ENCODE measurements around the gene CLEC18A. TPM values are rescaled to one million over a fixed set of nuclear protein-coding genes. Genes with fewer than 3 reads are reported as not detected.
A peak's percentile ranks its signal among the peaks of the same experiment; 100 is the strongest.

Gene CLEC18A
- total and polyA plus RNA-seq, 4 donors, result 1.9 to 41.6 (median 2.8) TPM

- peaks cover 3 to 18% of the 10 kb centered on the region in 2 donors for H3K36me3 ChIP-seq (ENCODE audit: control insufficient read depth in 1 of 2, insufficient read depth in 2 of 2, low read length in 1 of 2)
- ATAC-seq (ENCODE audit: low FRiP score) (no peak), DNase-seq (no peak)
- H3K27ac ChIP-seq (ENCODE audit: low read depth in 1 of 2, low read length in 2 of 2), result peak overlapping the region in 1 of 2 donors; percentile 75
- intact Hi-C loops (cut with DNase I), result no loop called here
- H3K4me3 ChIP-seq (ENCODE audit: low read length in 2 of 2), result no peak overlapping the region
- no peaks in the 10 kb centered on the region for H3K9me3 ChIP-seq (ENCODE audit: control insufficient read depth, low read length)
- 56 to 66% methylated on average over 25 to 27 of the region's 27 CpGs for WGBS, 2 donors
- H3K27me3 ChIP-seq (ENCODE audit: control insufficient read depth in 1 of 2, insufficient read depth in 2 of 2, low read length in 1 of 2), result no peaks in the 10 kb centered on the region
- no peaks in the 10 kb centered on the region for H3K4me1 ChIP-seq (ENCODE audit: control insufficient read depth in 1 of 2, insufficient read depth in 2 of 2, low read length in 2 of 2)
Measured at GRCh38 chr16:69932691-69933392, 18.3 kb upstream of the CLEC18A start.

DNA sequence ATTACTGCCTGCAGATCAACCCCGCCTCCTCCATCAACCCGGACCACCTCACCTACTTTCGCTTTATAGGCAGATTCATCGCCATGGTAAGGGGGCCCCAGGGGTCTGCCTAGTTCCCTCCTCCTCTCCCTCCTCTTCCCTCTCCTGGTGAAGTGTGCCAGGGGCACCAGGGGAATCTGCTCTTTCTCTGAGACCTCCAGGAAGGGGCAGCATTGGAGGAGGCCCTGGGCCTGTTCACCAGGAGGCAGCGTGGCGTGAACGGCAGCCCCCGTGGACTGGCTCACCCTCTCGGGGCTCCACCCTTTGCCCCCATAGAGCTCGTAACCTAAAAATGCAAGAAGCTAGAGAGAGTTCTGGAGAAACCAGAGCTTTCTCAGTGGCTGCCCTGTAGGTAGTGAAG lies 17.1 kb upstream of the CLEC18A start:
- no peaks in the 10 kb centered on the region for H3K4me1 ChIP-seq (ENCODE audit: control insufficient read depth in 1 of 2, insufficient read depth in 2 of 2, low read length in 2 of 2)
- no peak for ATAC-seq (ENCODE audit: low FRiP score)
- WGBS, 2 donors, result 57 to 66% methylated on average over 10 of the region's 10 CpGs
- no peaks in the 10 kb centered on the region for H3K9me3 ChIP-seq (ENCODE audit: control insufficient read depth, low read length)
- peaks cover 3 to 20% of the 10 kb centered on the region in 2 donors for H3K36me3 ChIP-seq (ENCODE audit: control insufficient read depth in 1 of 2, insufficient read depth in 2 of 2, low read length in 1 of 2)
- no peak for DNase-seq
- no peaks in the 10 kb centered on the region for H3K27me3 ChIP-seq (ENCODE audit: control insufficient read depth in 1 of 2, insufficient read depth in 2 of 2, low read length in 1 of 2)
- no peak overlapping the region for H3K4me3 ChIP-seq (ENCODE audit: low read length in 2 of 2)
- H3K27ac ChIP-seq (ENCODE audit: low read depth in 1 of 2, low read length in 2 of 2), result peak overlapping the region; percentile 50 to 90
- intact Hi-C loops (cut with DNase I), result no loop called here

- Histone ChIP-seq H3K4me3 (ENCODE audit: low read length in 2 of 2) (no peak overlapping the region), H3K4me1 (ENCODE audit: control insufficient read depth in 1 of 2, insufficient read depth in 2 of 2, low read length in 2 of 2) (no peaks in the 10 kb centered on the region), H3K36me3 (ENCODE audit: control insufficient read depth in 1 of 2, insufficient read depth in 2 of 2, low read length in 1 of 2) (peaks cover 3 to 24% of the 10 kb centered on the region in 2 donors), H3K27me3 (ENCODE audit: control insufficient read depth in 1 of 2, insufficient read depth in 2 of 2, low read length in 1 of 2) (no peaks in the 10 kb centered on the region), H3K27ac (ENCODE audit: low read depth in 1 of 2, low read length in 2 of 2) (peak overlapping the region; percentile 50 to 90), H3K9me3 (ENCODE audit: control insufficient read depth, low read length) (no peaks in the 10 kb centered on the region)
- ATAC-seq (ENCODE audit: low FRiP score) (peak; percentile 20), DNase-seq (no peak)
- WGBS, 2 donors, result 14 to 17% methylated on average over 17 of the region's 17 CpGs
- intact Hi-C loops (cut with DNase I), result no loop called here
Measured at GRCh38 chr16:69934751-69935150, 16.4 kb upstream of the CLEC18A start.

DNA sequence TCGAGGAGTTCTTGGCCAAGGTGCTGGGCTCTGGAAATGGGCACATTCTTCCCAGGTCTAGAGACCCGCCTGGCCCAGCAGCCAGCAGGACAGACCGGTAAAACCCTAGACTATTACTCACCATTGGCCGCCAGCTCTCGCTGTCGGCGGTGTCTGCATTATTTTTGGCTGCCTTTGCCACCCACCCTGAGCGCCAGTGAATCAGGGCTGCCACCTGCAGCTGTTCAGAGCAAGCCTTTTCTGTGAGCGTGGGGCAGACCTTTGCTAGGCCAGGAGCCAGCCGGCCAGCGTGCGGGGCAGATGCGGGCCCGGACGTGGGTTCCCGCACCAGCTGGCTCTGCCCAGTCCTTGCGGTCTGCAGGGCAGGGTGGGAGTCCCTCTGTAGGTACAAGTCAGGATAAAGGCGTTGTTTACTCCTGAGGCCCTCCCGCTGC lies 15.8 kb upstream of the CLEC18A start:
- intact Hi-C loops (cut with DNase I), result no loop called here
- Histone ChIP-seq H3K9me3 (ENCODE audit: control insufficient read depth, low read length) (no peaks in the 10 kb centered on the region), H3K27ac (ENCODE audit: low read depth in 1 of 2, low read length in 2 of 2) (peak overlapping the region; percentile 87 to 90), H3K4me1 (ENCODE audit: control insufficient read depth in 1 of 2, insufficient read depth in 2 of 2, low read length in 2 of 2) (no peaks in the 10 kb centered on the region), H3K4me3 (ENCODE audit: low read length in 2 of 2) (no peak overlapping the region), H3K36me3 (ENCODE audit: control insufficient read depth in 1 of 2, insufficient read depth in 2 of 2, low read length in 1 of 2) (peaks cover 3 to 29% of the 10 kb centered on the region in 2 donors), H3K27me3 (ENCODE audit: control insufficient read depth in 1 of 2, insufficient read depth in 2 of 2, low read length in 1 of 2) (no peaks in the 10 kb centered on the region)
- ATAC-seq (ENCODE audit: low FRiP score) (peak; percentile 73), DNase-seq (peak; percentile 76 to 89)
- 4 to 10% methylated on average over 19 of the region's 19 CpGs for WGBS, 2 donors

DNA sequence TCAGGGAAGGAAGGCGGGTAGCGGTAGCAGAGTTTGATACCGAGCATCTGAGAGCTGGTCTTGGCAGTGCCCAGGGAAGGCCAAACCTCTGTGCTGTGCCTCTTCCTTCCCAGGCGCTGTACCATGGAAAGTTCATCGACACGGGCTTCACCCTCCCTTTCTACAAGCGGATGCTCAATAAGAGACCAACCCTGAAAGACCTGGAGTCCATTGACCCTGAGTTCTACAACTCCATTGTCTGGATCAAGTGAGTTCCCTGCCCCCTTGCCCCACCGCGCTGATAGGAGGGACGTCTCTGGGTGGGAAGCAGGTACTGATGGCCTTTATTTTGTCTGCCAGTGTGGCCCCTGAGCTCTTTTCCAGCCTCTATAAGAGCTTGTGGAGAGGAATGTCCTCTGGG lies 15.4 kb upstream of the CLEC18A start:
- WGBS, 2 donors, result 25 to 26% methylated on average over 10 of the region's 10 CpGs
- intact Hi-C loops (cut with DNase I), result no loop called here
- no peak for DNase-seq
- H3K9me3 ChIP-seq (ENCODE audit: control insufficient read depth, low read length), result no peaks in the 10 kb centered on the region
- H3K27ac ChIP-seq (ENCODE audit: low read depth in 1 of 2, low read length in 2 of 2), result peak overlapping the region; percentile 84 to 87
- ATAC-seq (ENCODE audit: low FRiP score), result no peak
- no peak overlapping the region for H3K4me3 ChIP-seq (ENCODE audit: low read length in 2 of 2)
- H3K4me1 ChIP-seq (ENCODE audit: control insufficient read depth in 1 of 2, insufficient read depth in 2 of 2, low read length in 2 of 2), result no peaks in the 10 kb centered on the region
- peaks cover 3 to 29% of the 10 kb centered on the region in 2 donors for H3K36me3 ChIP-seq (ENCODE audit: control insufficient read depth in 1 of 2, insufficient read depth in 2 of 2, low read length in 1 of 2)
- no peaks in the 10 kb centered on the region for H3K27me3 ChIP-seq (ENCODE audit: control insufficient read depth in 1 of 2, insufficient read depth in 2 of 2, low read length in 1 of 2)

DNA sequence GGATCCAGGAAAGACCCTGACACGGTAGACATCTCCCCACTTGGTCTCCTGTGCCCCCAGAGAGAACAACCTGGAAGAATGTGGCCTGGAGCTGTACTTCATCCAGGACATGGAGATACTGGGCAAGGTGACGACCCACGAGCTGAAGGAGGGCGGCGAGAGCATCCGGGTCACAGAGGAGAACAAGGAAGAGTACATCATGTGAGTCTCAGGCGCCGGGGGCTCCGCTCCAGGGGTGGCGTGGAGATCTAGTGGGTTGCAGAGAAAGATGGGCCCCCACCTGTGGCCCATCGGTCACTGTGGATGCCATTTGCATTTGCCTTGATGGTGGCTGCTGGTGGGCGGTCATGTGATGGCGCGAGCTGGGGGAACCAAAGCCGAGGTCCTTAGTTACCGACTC lies 14.9 kb upstream of the CLEC18A start:
- no peaks in the 10 kb centered on the region for H3K4me1 ChIP-seq (ENCODE audit: control insufficient read depth in 1 of 2, insufficient read depth in 2 of 2, low read length in 2 of 2)
- H3K36me3 ChIP-seq (ENCODE audit: control insufficient read depth in 1 of 2, insufficient read depth in 2 of 2, low read length in 1 of 2), result peaks cover under 1 to 29% of the 10 kb centered on the region in 2 donors
- ATAC-seq (ENCODE audit: low FRiP score), result no peak
- intact Hi-C loops (cut with DNase I), result no loop called here
- no peaks in the 10 kb centered on the region for H3K27me3 ChIP-seq (ENCODE audit: control insufficient read depth in 1 of 2, insufficient read depth in 2 of 2, low read length in 1 of 2)
- H3K4me3 ChIP-seq (ENCODE audit: low read length in 2 of 2), result no peak overlapping the region
- no peaks in the 10 kb centered on the region for H3K9me3 ChIP-seq (ENCODE audit: control insufficient read depth, low read length)
- WGBS, 2 donors, result 77 to 84% methylated on average over 16 of the region's 16 CpGs
- peak overlapping the region; percentile 84 to 87 for H3K27ac ChIP-seq (ENCODE audit: low read depth in 1 of 2, low read length in 2 of 2)
- peak in 1 of 2 donors; percentile 40 for DNase-seq

DNA sequence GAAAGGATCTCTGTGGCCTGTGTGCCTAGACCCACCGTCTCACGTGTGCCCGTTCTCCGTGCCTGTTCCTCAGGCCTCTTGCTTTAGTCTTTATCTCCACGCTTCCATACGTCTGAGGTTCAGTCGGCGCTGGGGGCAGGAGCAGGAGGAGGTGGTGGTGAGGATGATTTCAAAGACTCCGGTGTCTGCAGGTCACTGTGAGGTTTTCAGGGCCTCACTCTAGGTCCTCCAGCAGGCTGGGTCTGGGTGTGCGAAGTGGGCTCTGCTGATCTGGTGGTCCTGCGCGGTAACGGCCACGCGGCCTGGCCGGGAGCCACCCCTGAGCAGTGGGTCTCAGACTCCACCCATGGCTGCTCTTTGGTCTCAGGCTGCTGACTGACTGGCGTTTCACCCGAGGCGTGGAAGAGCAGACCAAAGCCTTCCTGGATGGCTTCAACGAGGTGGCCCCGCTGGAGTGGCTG lies 14.4 kb upstream of the CLEC18A start:
- Histone ChIP-seq H3K27me3 (ENCODE audit: control insufficient read depth in 1 of 2, insufficient read depth in 2 of 2, low read length in 1 of 2) (no peaks in the 10 kb centered on the region), H3K36me3 (ENCODE audit: control insufficient read depth in 1 of 2, insufficient read depth in 2 of 2, low read length in 1 of 2) (peaks cover 0 to 29% of the 10 kb centered on the region in 2 donors), H3K4me3 (ENCODE audit: low read length in 2 of 2) (no peak overlapping the region), H3K9me3 (ENCODE audit: control insufficient read depth, low read length) (no peaks in the 10 kb centered on the region), H3K4me1 (ENCODE audit: control insufficient read depth in 1 of 2, insufficient read depth in 2 of 2, low read length in 2 of 2) (peaks cover 0 to 3% of the 10 kb centered on the region in 2 donors), H3K27ac (ENCODE audit: low read depth in 1 of 2, low read length in 2 of 2) (peak overlapping the region in 1 of 2 donors; percentile 84)
- intact Hi-C loops (cut with DNase I), result no loop called here
- 74 to 79% methylated on average over 21 of the region's 21 CpGs for WGBS, 2 donors
- DNase-seq (peak in 1 of 2 donors; percentile 44), ATAC-seq (ENCODE audit: low FRiP score) (no peak)

GRCh38 chr16:69937465-69937951 lies 13.6 kb upstream of the CLEC18A start:
- DNase-seq (peak in 1 of 2 donors; percentile 43), ATAC-seq (ENCODE audit: low FRiP score) (no peak)
- Histone ChIP-seq H3K4me3 (ENCODE audit: low read length in 2 of 2) (no peak overlapping the region), H3K27me3 (ENCODE audit: control insufficient read depth in 1 of 2, insufficient read depth in 2 of 2, low read length in 1 of 2) (no peaks in the 10 kb centered on the region), H3K4me1 (ENCODE audit: control insufficient read depth in 1 of 2, insufficient read depth in 2 of 2, low read length in 2 of 2) (peaks cover 0 to 6% of the 10 kb centered on the region in 2 donors), H3K27ac (ENCODE audit: low read depth in 1 of 2, low read length in 2 of 2) (peak overlapping the region in 1 of 2 donors; percentile 84), H3K9me3 (ENCODE audit: control insufficient read depth, low read length) (no peaks in the 10 kb centered on the region), H3K36me3 (ENCODE audit: control insufficient read depth in 1 of 2, insufficient read depth in 2 of 2, low read length in 1 of 2) (peaks cover 0 to 28% of the 10 kb centered on the region in 2 donors)
- 24 to 33% methylated on average over 16 of the region's 16 CpGs for WGBS, 2 donors
- intact Hi-C loops (cut with DNase I), result no loop called here
